Measurements from ENCODE around the gene SPRYD3. TPM values are rescaled to one million over a fixed set of nuclear protein-coding genes. Genes with fewer than 3 reads are reported as not detected.

SPRYD3 gene
- polyA plus RNA-seq, 3 donors = 17.8 to 26.9 (median 21.8) TPM

DNA sequence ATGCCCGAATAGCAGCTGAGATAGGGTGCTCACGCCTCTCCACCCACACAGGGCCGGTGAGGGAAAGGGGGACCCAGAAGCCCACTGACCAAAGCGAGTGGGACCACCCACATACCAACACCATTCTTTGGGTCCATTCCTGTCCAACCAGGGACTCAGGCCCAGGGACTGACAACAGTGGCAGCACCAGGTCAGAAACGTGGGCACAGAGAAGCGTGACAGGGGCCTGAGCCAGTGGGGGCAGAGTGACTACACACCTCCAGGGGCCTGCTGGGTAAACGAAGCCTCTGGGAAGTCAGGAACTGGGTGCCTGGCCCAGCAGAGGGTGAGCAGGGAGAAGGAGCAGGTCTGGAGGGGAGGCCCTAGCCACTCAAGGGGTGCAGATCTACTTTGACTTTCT is 13.7 kb downstream of the SPRYD3 start:
- no peak overlapping the region for H3K4me2 ChIP-seq (replicated peaks; ENCODE audit: extremely low read depth, low read length, poor library complexity, severe bottlenecking)
- no peak overlapping the region for H2AFZ ChIP-seq (ENCODE audit: insufficient read depth, low read depth, low read length, poor library complexity, severe bottlenecking)
- Mint-ChIP-seq H3K27me3 (ENCODE audit: low read depth in 3 of 3) (peaks cover 0 to 7% (median 3%) of the 10 kb centered on the region in 3 donors), H3K36me3 (peaks cover 70 to 74% of the 10 kb centered on the region in 2 donors), H3K4me1 (peaks cover 18% of the 10 kb centered on the region), H3K4me3 (no peak overlapping the region), H3K27ac (peak overlapping the region in 2 of 7 donors; percentile 4 to 53), H3K9me3 (peaks cover 0 to 1% (median 0%) of the 10 kb centered on the region in 7 donors)
- intact Hi-C loops (cut with micrococcal nuclease) = loop anchor here (5.0 kb wide), 2 partner anchors 37 to 132 kb away; partner anchors contain the start of gene SOAT2 (in 1 of the 2)
- no peak for DNase-seq
- no peak overlapping the region for H3K9ac ChIP-seq (ENCODE audit: insufficient read depth, low read length, poor library complexity, severe bottlenecking)
- peaks cover 49 to 67% of the 10 kb centered on the region in 2 donors for H3K36me3 ChIP-seq (replicated peaks in 1 of 2; ENCODE audit: control insufficient read depth in 1 of 2, insufficient read depth in 2 of 2, low read length in 2 of 2)
- peaks cover 4 to 15% of the 10 kb centered on the region in 2 donors for H3K4me1 ChIP-seq (ENCODE audit: control insufficient read depth in 1 of 2, insufficient read depth in 2 of 2, low read length in 2 of 2)
- H4K20me1 ChIP-seq (ENCODE audit: insufficient read depth, low read length) = peaks cover 23% of the 10 kb centered on the region
- H3K27ac ChIP-seq (ENCODE audit: low read depth in 1 of 2, low read length in 2 of 2) = no peak overlapping the region
- no peaks in the 10 kb centered on the region for H3K9me3 ChIP-seq (replicated peaks in 1 of 2; ENCODE audit: control insufficient read depth in 1 of 2, insufficient read depth in 1 of 2, low read length in 2 of 2)
- H3K27me3 ChIP-seq (ENCODE audit: control insufficient read depth in 2 of 2, insufficient read depth in 2 of 2, low read length in 2 of 2) = no peaks in the 10 kb centered on the region
- 85% methylated on average over 3 of the region's 7 CpGs for WGBS (ENCODE audit: insufficient coverage)
- TF ChIP-seq, protein P1, sequence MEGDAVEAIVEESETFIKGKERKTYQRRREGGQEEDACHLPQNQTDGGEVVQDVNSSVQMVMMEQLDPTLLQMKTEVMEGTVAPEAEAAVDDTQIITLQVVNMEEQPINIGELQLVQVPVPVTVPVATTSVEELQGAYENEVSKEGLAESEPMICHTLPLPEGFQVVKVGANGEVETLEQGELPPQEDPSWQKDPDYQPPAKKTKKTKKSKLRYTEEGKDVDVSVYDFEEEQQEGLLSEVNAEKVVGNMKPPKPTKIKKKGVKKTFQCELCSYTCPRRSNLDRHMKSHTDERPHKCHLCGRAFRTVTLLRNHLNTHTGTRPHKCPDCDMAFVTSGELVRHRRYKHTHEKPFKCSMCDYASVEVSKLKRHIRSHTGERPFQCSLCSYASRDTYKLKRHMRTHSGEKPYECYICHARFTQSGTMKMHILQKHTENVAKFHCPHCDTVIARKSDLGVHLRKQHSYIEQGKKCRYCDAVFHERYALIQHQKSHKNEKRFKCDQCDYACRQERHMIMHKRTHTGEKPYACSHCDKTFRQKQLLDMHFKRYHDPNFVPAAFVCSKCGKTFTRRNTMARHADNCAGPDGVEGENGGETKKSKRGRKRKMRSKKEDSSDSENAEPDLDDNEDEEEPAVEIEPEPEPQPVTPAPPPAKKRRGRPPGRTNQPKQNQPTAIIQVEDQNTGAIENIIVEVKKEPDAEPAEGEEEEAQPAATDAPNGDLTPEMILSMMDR (IDR thresholded peaks at IDR 0.05) = no peak
- H3K79me2 ChIP-seq (ENCODE audit: insufficient read depth, low read length) = no peaks in the 10 kb centered on the region
- H3K4me3 ChIP-seq (replicated peaks in 1 of 3; ENCODE audit: low read depth in 2 of 3, low read length in 3 of 3) = no peak overlapping the region

DNA sequence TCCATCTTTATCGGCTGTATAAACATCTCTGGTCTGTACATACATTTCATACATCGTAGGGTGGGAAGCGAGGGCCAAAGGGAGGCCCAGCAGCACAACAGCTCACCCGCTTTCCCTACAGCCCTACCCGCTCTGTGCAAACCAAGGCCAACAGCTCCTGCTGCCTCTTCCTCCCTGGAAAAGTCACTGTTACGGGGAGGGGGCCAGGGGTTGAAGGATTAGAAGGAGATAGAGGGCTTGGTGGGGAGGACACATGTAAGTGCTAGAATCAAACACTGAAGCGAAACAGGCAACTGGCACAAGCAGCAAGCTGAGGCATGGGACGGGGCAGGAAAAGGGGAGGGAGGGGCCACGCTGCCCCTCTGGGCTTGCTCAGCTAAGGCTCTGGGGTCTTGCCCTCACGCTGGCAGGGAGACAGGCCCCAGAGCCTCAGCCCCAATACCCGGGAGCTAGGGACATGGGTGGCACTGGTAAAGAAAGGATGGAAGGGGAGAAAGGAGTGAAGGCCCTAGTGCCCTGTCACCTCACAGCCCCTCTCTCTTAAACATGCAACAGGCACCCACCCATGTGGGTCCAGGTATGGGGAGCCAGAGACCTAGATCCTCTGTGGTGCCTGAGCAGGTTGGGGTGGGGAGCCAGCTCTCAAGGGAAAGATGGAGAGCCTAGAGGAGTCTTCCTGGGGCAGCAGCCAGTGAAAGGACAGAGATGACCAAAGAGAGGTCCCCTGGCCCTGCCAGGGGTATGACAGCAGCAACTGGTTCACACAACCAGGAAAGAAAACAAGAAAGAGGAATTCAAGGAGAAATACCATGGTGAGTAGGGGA is 14.4 kb downstream of the SPRYD3 start:
- Histone ChIP-seq H3K4me1 (ENCODE audit: control insufficient read depth in 1 of 2, insufficient read depth in 2 of 2, low read length in 2 of 2) (peaks cover 4 to 15% of the 10 kb centered on the region in 2 donors), H3K79me2 (ENCODE audit: insufficient read depth, low read length) (no peaks in the 10 kb centered on the region), H3K36me3 (replicated peaks in 1 of 2; ENCODE audit: control insufficient read depth in 1 of 2, insufficient read depth in 2 of 2, low read length in 2 of 2) (peaks cover 42 to 60% of the 10 kb centered on the region in 2 donors), H3K27me3 (ENCODE audit: control insufficient read depth in 2 of 2, insufficient read depth in 2 of 2, low read length in 2 of 2) (no peaks in the 10 kb centered on the region), H3K27ac (ENCODE audit: low read depth in 1 of 2, low read length in 2 of 2) (no peak overlapping the region), H3K4me3 (replicated peaks in 1 of 3; ENCODE audit: low read depth in 2 of 3, low read length in 3 of 3) (no peak overlapping the region), H3K9ac (ENCODE audit: insufficient read depth, low read length, poor library complexity, severe bottlenecking) (no peak overlapping the region), H3K9me3 (replicated peaks in 1 of 2; ENCODE audit: control insufficient read depth in 1 of 2, insufficient read depth in 1 of 2, low read length in 2 of 2) (no peaks in the 10 kb centered on the region), H2AFZ (ENCODE audit: insufficient read depth, low read depth, low read length, poor library complexity, severe bottlenecking) (no peak overlapping the region), H4K20me1 (ENCODE audit: insufficient read depth, low read length) (peaks cover 23% of the 10 kb centered on the region), H3K4me2 (replicated peaks; ENCODE audit: extremely low read depth, low read length, poor library complexity, severe bottlenecking) (no peak overlapping the region)
- peaks cover 0 to 10% (median 6%) of the 10 kb centered on the region in 3 donors for H3K27me3 Mint-ChIP-seq (ENCODE audit: low read depth in 3 of 3)
- TF ChIP-seq, protein P1 (IDR thresholded peaks at IDR 0.05) = no peak
- peaks cover 18% of the 10 kb centered on the region for H3K4me1 Mint-ChIP-seq
- peaks cover 64 to 68% of the 10 kb centered on the region in 2 donors for H3K36me3 Mint-ChIP-seq
- intact Hi-C loops (cut with micrococcal nuclease) = loop anchor here (5.0 kb wide), 2 partner anchors 37 to 132 kb away; partner anchors contain the start of gene SOAT2 (in 1 of the 2)
- no peak for DNase-seq
- no peak overlapping the region for H3K4me3 Mint-ChIP-seq
- WGBS (ENCODE audit: insufficient coverage) = 98% methylated on average over 6 of the region's 11 CpGs
- peak overlapping the region in 2 of 7 donors; percentile 53 to 80 for H3K27ac Mint-ChIP-seq
- H3K9me3 Mint-ChIP-seq = peaks cover 0 to 1% (median 0%) of the 10 kb centered on the region in 7 donors
